Measurements from ENCODE around the gene SREK1. TPM values are rescaled to one million over a fixed set of nuclear protein-coding genes. Genes with fewer than 3 reads are reported as not detected.
A peak's percentile ranks its signal among the peaks of the same experiment; 100 is the strongest.

The SREK1 gene
- total RNA-seq, 3 donors from 2014 or later (not counting 1 experiment from before 2014, with no cell fraction given): 151 to 177 (median 168) TPM

DNA sequence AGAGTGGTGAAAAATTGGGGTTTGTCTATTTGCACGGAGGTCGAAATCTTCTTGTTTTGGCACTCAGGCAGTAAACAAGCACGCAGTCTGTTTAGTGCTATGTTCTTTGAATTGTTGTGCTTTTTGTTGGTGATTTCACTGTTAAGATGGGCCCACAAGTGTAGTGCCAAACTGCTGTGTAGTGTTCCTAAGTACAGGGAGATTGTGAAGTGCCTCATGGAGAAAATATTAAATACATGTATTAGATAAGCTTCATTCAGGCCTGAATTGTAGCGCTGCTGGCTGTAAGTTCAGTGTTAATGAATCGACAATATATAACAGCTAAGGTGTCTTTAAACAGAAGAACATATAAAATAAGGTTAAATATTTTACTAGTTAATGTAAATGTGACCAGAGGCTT, 17.3 kb downstream of the SREK1 start:
- peaks cover 4 to 18% of the 10 kb centered on the region in 2 donors for H3K4me1 Mint-ChIP-seq
- no peaks in the 10 kb centered on the region for H3K9me3 Mint-ChIP-seq
- Histone ChIP-seq H3K27me3 (ENCODE audit: control insufficient read depth, insufficient read depth, low read length) (no peaks in the 10 kb centered on the region), H3K9me3 (ENCODE audit: control insufficient read depth, insufficient read depth, low read length) (no peaks in the 10 kb centered on the region), H3K4me3 (ENCODE audit: low read length) (no peak overlapping the region), H3K27ac (ENCODE audit: low read length) (no peak overlapping the region), H3K36me3 (ENCODE audit: control insufficient read depth, insufficient read depth, low read length) (peaks cover 61% of the 10 kb centered on the region), H3K4me1 (ENCODE audit: control insufficient read depth, insufficient read depth, low read length) (no peaks in the 10 kb centered on the region)
- DNase-seq (no peak), ATAC-seq (no peak)
- no peaks in the 10 kb centered on the region for H3K27me3 Mint-ChIP-seq (ENCODE audit: low read depth in 2 of 2)
- intact Hi-C loops (cut with micrococcal nuclease): no loop called here
- TF ChIP-seq, protein P1, sequence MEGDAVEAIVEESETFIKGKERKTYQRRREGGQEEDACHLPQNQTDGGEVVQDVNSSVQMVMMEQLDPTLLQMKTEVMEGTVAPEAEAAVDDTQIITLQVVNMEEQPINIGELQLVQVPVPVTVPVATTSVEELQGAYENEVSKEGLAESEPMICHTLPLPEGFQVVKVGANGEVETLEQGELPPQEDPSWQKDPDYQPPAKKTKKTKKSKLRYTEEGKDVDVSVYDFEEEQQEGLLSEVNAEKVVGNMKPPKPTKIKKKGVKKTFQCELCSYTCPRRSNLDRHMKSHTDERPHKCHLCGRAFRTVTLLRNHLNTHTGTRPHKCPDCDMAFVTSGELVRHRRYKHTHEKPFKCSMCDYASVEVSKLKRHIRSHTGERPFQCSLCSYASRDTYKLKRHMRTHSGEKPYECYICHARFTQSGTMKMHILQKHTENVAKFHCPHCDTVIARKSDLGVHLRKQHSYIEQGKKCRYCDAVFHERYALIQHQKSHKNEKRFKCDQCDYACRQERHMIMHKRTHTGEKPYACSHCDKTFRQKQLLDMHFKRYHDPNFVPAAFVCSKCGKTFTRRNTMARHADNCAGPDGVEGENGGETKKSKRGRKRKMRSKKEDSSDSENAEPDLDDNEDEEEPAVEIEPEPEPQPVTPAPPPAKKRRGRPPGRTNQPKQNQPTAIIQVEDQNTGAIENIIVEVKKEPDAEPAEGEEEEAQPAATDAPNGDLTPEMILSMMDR (IDR thresholded peaks at IDR 0.05): no peak
- no peak overlapping the region for H3K27ac Mint-ChIP-seq
- H3K4me3 Mint-ChIP-seq: no peak overlapping the region
- WGBS (ENCODE audit: insufficient coverage): 93% methylated on average over 3 of the region's 5 CpGs
- peaks cover 7% of the 10 kb centered on the region for H3K36me3 Mint-ChIP-seq

DNA sequence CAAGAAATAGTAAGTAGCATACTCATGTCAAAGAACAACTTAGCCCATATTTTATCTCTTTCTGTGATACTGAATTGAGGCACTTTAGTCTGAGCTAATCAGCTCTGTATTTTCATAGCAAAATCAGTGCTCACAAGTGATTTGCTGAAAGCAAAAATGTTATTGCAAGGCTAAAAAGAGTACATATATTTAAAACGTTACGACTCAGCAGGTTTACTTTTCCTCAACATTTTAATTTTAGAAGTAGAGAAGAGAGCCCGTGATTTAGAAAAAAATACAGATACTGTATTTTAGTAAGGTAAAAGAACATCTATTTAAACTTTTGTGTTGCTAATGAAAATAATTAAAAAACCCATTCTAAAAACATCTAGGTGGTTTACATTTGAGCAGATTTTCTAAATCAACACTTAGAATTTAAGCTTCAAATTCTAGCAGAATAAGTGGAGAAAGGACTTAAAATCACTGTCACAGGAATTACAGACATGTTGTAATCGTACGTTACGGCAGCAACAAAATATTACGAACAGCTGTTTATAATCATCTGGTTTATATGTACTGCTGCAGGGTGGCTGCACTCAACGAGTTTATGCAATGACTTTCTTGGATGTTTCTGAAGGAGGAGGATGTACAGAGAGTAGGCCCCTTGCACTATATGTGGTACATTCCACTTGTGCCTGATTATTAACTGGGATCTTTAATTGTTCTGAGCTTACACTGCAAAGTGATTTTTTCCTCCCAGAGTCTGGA, 20.1 kb downstream of the SREK1 start:
- H3K27ac Mint-ChIP-seq: no peak overlapping the region
- 96% methylated on average over 6 of the region's 8 CpGs for WGBS (ENCODE audit: insufficient coverage)

DNA sequence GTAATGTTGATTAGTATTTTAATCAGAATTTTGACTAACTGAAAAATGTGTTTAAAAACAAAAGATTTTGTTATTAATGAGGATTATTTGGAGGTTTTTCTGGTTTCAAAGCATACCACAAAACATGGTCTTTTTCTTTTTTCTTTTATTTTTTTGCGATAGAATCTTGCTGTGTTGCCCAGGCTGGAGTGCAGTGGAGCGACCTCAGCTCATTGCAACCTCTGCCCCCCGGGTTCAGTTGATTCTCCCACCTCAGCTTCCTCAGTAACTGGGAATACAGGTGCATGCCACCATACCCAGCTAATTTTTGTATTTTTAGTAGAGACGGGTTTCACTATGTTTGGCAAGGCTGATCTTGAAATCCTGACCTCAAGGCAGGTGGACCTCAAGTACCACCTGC, 24.1 kb downstream of the SREK1 start:
- no peaks in the 10 kb centered on the region for H3K27me3 ChIP-seq (ENCODE audit: control insufficient read depth, insufficient read depth, low read length)
- Mint-ChIP-seq H3K4me1 (peaks cover 10 to 20% of the 10 kb centered on the region in 2 donors), H3K9me3 (no peaks in the 10 kb centered on the region), H3K27me3 (ENCODE audit: low read depth in 2 of 2) (no peaks in the 10 kb centered on the region), H3K36me3 (peaks cover 14% of the 10 kb centered on the region), H3K27ac (no peak overlapping the region), H3K4me3 (no peak overlapping the region)
- no peaks in the 10 kb centered on the region for H3K4me1 ChIP-seq (ENCODE audit: control insufficient read depth, insufficient read depth, low read length)
- H3K27ac ChIP-seq (ENCODE audit: low read length): no peak overlapping the region
- H3K36me3 ChIP-seq (ENCODE audit: control insufficient read depth, insufficient read depth, low read length): peaks cover 44% of the 10 kb centered on the region
- no peak overlapping the region for H3K4me3 ChIP-seq (ENCODE audit: low read length)
- H3K9me3 ChIP-seq (ENCODE audit: control insufficient read depth, insufficient read depth, low read length): no peaks in the 10 kb centered on the region
- ATAC-seq: no peak
- intact Hi-C loops (cut with micrococcal nuclease): no loop called here
- 100% methylated on average over 4 of the region's 4 CpGs for WGBS (ENCODE audit: insufficient coverage)
- TF ChIP-seq, protein P1 (IDR thresholded peaks at IDR 0.05): no peak
- no peak for DNase-seq

More for the DNA sequence above, 20.1 kb downstream of the SREK1 start:
- no peak overlapping the region for H3K4me3 Mint-ChIP-seq
- intact Hi-C loops (cut with micrococcal nuclease): no loop called here
- Histone ChIP-seq H3K36me3 (ENCODE audit: control insufficient read depth, insufficient read depth, low read length) (peaks cover 66% of the 10 kb centered on the region), H3K4me3 (ENCODE audit: low read length) (no peak overlapping the region), H3K27me3 (ENCODE audit: control insufficient read depth, insufficient read depth, low read length) (no peaks in the 10 kb centered on the region), H3K9me3 (ENCODE audit: control insufficient read depth, insufficient read depth, low read length) (no peaks in the 10 kb centered on the region), H3K27ac (ENCODE audit: low read length) (no peak overlapping the region), H3K4me1 (ENCODE audit: control insufficient read depth, insufficient read depth, low read length) (no peaks in the 10 kb centered on the region)
- no peaks in the 10 kb centered on the region for H3K9me3 Mint-ChIP-seq
- TF ChIP-seq, protein P1 (IDR thresholded peaks at IDR 0.05): no peak
- no peak for ATAC-seq
- H3K4me1 Mint-ChIP-seq: peaks cover 0 to 15% of the 10 kb centered on the region in 2 donors
- DNase-seq: no peak
- H3K36me3 Mint-ChIP-seq: peaks cover 7% of the 10 kb centered on the region
- no peaks in the 10 kb centered on the region for H3K27me3 Mint-ChIP-seq (ENCODE audit: low read depth in 2 of 2)

DNA sequence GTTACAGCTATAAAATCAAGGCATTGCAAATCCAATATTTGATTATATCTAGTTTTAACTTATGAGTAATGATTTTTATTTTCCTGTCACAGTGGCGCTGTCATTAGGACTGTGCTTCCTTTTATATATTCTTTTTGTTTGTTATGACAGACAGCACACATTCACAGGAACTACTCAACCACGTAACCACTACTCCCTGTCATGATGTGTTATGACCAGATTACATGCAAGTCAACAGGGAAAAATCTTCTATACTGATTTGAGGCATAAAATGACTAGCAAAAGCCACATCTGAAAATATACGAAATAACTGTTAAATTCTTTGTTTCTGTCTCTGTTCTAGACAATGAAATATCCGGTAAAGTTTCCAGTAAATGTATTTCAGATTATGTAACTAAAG, 25.4 kb downstream of the SREK1 start:
- Mint-ChIP-seq H3K9me3 (no peaks in the 10 kb centered on the region), H3K36me3 (peaks cover 14% of the 10 kb centered on the region), H3K4me3 (no peak overlapping the region), H3K27me3 (ENCODE audit: low read depth in 2 of 2) (no peaks in the 10 kb centered on the region), H3K27ac (peak overlapping the region; percentile 50 to 52), H3K4me1 (peaks cover 10 to 24% of the 10 kb centered on the region in 2 donors)
- ATAC-seq: no peak
- peak in 1 of 2 donors; percentile 50 for DNase-seq
- Histone ChIP-seq H3K4me3 (ENCODE audit: low read length) (no peak overlapping the region), H3K9me3 (ENCODE audit: control insufficient read depth, insufficient read depth, low read length) (no peaks in the 10 kb centered on the region), H3K27me3 (ENCODE audit: control insufficient read depth, insufficient read depth, low read length) (no peaks in the 10 kb centered on the region), H3K27ac (ENCODE audit: low read length) (no peak overlapping the region), H3K36me3 (ENCODE audit: control insufficient read depth, insufficient read depth, low read length) (peaks cover 40% of the 10 kb centered on the region), H3K4me1 (ENCODE audit: control insufficient read depth, insufficient read depth, low read length) (no peaks in the 10 kb centered on the region)
- WGBS (ENCODE audit: insufficient coverage): 42% methylated on average over 3 of the region's 4 CpGs
- TF ChIP-seq, protein P1 (IDR thresholded peaks at IDR 0.05): no peak
- intact Hi-C loops (cut with micrococcal nuclease): no loop called here

Measured in natural killer cell (primary cell).